GM18873 (cell line): ENCODE results near the gene ZNF460.
A peak's percentile ranks its signal among the peaks of the same experiment; 100 is the strongest.

ENCODE experiments used
- ATAC-seq: cut with Tn5 transposase; IDR thresholded peaks from one replicate; pipeline ENCODE4 v1.9.1; 2021; ENCODE audit warnings: mild to moderate bottlenecking, moderate library complexity, moderate number of reproducible peaks; ENCODE audit not compliant: unreplicated experiment, low FRiP score

ZNF460 gene

DNA sequence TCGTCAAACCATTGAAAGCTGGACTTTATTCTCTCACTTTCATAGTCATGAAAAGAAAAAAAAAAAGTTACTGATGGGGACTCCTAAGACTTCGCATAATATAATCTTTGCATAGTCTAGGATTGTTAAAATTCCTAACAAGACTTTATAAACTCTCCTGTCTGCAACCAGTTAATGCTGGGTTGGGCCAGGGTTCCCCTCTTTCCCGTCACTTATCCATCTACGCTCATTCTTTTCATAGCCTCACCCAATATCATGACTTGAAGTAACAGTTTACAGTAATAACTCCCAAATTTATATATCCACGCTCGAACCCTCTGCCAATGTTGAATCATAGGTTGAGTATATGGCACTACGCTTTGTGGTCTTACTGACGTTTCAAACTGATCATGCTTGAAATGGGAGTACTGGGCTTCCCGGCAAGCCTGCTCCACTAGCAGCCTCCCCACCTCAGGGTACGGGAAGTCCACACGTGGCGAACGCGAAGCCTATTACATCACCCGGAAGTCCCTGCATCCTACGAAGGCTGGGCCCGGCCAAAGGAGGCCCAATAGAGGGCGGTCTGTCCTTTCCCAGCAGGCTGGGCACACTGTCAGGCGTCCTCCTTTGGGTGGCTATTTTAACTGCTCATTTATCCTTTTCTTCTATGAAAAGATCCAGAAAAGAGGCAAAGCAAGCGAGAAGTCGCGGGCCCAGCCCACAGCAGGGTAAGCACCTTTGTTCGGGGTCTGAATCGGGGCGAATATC, 694 bp upstream of the ZNF460 start:
- peak; percentile 54 for ATAC-seq

- ATAC-seq, result no peak
These were observed 696 bp downstream of the ZNF460 start for GRCh38 chr19:57280962-57281400.

DNA sequence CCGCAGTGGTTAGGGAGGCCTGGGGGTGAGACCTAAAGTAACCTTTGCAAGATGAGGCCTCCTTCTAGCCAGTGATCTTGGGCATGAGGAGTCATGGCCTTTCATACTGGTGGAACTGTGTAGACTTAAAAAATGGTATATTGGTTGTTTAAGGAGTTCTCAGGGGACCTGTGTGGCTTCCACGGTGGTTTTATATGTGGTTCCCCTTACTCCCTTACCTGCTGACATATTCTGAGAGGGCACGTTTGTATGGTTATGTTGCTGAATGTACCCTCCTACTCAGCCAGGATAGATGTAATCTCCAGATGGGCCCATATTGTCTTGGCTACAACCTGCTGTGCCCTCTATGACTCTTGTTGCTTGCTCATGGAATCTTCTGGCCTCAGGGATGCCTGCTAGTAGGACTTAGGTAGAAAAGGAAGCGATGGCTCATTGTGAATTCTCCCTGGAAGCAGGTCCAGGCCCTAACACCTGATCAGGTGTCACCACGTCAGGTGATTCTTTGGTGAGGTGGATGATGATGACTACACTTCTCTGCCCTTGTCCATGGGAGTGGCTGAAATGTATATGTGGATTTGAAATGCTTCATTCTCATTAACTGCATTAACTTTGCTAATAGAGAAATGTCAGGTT, 1.8 kb downstream of the ZNF460 start:
- ATAC-seq, result no peak

- ATAC-seq, result no peak
These were observed 8.1 kb downstream of the ZNF460 start for GRCh38 chr19:57288373-57288772.

DNA sequence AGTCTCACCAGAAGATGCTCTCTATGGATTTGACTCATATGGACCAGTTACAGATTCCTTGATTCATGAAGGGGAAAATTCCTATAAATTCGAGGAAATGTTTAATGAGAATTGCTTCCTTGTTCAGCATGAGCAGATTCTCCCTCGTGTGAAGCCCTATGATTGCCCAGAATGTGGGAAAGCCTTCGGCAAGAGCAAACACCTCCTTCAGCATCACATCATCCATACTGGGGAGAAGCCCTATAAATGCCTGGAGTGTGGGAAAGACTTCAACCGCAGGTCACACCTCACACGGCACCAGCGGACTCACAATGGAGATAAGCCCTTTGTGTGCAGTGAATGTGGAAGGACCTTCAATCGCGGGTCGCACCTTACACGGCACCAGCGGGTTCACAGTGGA, 10.7 kb downstream of the ZNF460 start:
- ATAC-seq, result no peak

GRCh38 chr19:57292547-57292946, 12.3 kb downstream of the ZNF460 start:
- no peak for ATAC-seq

- ATAC-seq, result no peak
These were observed 13.4 kb downstream of the ZNF460 start for GRCh38 chr19:57293719-57294118.

- ATAC-seq, result no peak
These were observed 21.8 kb downstream of the ZNF460 start for GRCh38 chr19:57302020-57302465.

- no peak for ATAC-seq
These were observed 22.6 kb downstream of the ZNF460 start for GRCh38 chr19:57302727-57303401.

DNA sequence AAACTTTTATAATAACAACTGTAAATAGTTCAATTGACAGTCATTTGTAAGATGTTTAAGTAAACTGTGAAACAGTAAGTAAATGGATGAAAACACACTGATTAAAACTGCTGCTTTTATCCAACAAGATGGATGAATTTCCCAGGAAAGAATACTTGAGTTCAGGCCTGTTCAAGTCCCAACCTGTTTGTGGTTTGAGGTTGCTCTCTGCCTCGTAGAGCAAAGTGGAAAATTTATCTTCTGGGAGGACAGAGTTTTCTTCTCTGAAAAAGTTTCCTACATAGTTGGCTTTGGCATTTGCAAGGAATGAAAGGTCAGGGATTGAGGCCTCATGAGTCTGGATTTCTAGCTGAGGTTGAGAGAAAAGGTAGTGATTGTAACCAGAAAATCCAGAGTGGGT, 24.8 kb downstream of the ZNF460 start:
- ATAC-seq, result no peak

DNA sequence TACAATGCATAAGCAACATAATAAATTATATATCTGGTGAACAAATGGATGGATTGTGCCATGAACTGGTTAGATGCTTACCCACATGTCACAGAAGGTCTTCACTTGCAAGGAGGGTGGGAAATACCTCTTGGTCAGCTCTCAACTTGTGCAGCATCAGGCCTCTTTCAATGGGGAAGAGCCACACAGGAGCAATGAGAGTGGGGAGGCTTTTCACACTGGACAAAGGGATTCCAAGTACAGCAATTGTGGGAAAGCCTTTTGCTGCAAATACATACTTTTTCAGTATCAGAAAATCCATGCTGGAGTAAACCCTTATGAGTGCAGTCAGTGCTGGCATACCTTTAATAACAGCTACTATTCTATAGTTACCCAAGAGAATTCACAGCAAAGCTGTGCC, 28.2 kb downstream of the ZNF460 start:
- ATAC-seq, result no peak

- ATAC-seq, result no peak
These were observed 30.5 kb downstream of the ZNF460 start for GRCh38 chr19:57310792-57311191.

DNA sequence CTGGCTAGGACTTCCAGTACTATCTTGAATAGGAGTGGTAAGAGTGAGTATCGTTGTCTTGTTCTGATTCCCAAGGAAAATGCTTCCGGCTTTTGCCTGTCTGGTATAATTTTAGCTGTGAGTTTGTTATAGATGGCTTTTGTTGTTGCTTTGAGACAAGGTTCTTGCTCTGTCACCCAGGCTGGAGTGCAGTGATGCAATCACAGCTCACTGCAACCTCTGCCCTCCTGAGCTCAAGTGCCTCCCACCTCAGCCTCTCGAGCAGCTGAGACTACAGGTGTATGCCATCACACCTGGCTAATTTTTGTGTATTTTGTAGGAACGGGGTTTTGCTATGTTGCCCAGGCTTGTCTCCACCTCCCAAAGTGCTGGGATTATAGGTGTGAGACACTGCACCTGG, 33.9 kb downstream of the ZNF460 start:
- ATAC-seq, result no peak

GRCh38 chr19:57317503-57317902, 37.2 kb downstream of the ZNF460 start:
- no peak for ATAC-seq

DNA sequence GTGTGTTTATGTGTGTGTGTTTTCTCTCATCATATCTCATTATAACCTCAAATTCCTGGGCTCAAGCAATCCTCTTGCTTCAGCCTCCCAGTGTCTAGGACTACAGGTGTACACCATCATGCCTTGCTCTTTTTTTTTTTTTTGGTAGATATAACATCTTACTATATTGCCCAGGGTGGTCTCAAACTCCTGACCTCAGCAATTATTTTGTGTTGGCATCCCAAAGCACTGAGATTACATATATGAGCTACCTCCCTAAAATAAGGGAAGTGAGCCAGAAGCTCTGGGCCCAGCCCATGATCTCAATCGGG, 39.5 kb downstream of the ZNF460 start:
- peak; percentile 19 for ATAC-seq

DNA sequence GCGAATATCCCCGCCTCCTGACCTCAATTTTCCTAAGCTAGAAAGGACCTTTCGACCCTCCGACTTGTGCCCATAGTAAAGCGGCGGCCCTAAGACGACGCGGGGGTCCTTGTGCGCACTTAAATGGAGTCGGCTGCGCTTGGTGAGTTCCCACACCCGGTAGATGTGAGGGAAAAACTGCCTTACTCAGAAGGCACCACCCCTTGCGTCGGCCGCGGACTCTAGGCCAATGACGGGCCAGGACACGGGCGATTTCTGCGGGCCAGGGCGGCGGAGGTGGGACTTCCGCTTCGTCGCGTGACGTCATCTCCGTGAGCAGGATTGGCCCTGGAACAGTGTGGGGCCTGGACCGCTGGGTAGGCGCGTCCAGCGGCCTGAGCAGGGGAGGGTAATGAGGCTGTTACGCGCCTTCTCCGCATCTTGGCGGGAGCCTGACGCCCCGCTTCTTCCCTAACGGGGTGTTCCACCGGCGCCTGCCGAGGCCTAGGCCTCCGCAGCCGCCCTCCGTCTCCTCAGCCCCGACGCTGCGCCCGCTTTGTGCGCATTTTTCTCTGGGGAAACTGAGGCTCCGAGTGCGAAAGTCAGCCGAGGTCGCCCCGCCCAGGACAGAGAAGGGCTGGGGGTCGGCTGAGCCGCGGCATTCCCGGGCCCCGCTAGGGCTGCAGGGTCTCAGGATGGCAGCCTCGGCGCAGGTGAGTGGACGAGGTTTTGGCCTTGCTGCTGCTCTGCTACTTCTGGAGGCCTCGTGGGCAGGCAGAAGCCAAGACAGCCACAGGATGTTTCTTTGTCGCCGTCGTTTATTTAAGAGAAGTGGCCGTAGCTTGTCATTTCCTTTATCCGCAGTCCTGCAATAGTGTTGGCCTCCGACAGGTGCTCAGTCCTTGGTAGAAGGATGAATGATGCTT, 40.1 kb downstream of the ZNF460 start, which contains the start of gene ZNF543:
ZNF543 (plus strand) TSS at position 293 of the 905 bp plus-strand sequence; CDS start at position 675, 382 bp downstream.
- peak; percentile 91 for ATAC-seq

GRCh38 chr19:57321116-57321515, 40.8 kb downstream of the ZNF460 start:
- no peak for ATAC-seq

DNA sequence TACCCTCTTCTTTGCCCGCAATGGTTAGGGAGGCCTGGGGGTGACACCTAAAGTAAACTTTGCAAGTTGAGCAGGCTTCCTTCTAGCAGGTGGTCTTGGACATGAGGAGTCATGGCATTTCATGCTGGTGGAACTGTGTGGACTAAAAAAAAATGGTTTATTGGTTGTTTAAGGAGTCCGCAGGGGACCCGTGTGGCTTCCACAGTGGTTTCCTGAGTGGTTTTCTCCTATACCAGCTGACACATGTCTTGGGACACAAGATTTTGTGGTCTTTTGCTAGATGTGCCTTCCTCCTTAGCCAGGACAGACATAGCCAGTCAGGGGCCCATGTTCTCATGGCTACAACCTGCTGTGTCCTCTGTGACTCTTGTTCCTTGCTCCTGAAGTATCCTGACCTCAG, 41.5 kb downstream of the ZNF460 start:
- no peak for ATAC-seq

GRCh38 chr19:57324992-57325391, 44.7 kb downstream of the ZNF460 start:
- ATAC-seq, result no peak

GRCh38 chr19:57327993-57328392, 47.7 kb downstream of the ZNF460 start:
- no peak for ATAC-seq

DNA sequence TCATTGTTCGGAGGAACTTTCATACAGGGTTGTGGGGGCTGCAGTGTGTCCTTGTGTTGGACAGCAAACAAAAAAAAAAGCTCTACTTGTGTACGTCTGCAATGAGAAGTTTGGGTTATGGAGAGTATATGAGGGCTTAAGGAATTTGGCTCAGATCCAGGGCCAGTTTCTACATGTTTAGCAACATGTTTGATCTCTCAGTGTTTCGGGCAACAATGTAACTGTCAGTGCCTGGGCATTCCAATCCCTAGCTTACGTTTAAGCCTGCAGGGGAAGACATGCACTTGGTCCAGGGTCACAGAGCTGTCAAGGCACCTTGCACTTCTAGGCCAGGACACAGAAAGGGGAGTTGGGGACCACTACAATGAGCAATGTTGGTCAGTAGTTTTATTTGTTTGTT, 53.9 kb downstream of the ZNF460 start:
- ATAC-seq, result no peak
